A673 (cell line): ENCODE results near the gene FBP1.

ENCODE experiments used
- CTCF ChIP-seq: fragments of 300-800, 200-600 bp; sonication (generic); conservative IDR thresholded peaks from 2 replicates; pipeline ENCODE4 v1.5.1; 2017; ENCODE audit warnings: low read depth, mild to moderate bottlenecking, antibody characterized with exemption, low read length, moderate library complexity, mixed read lengths
- EZH2 ChIP-seq: fragments of 200-600 bp; sonication (generic); IDR thresholded peaks from 2 replicates; pipeline ENCODE4 v1.6.1; 2017; ENCODE audit warnings: borderline replicate concordance, low read depth, mild to moderate bottlenecking, mixed read lengths, antibody characterized with exemption, low read length; ENCODE audit not compliant: poor library complexity, severe bottlenecking

GRCh38 chr9:94643176-94643575 is 3.9 kb upstream of the FBP1 start:
- TF ChIP-seq CTCF (no peak), EZH2 (no peak)
